Superior temporal gyrus (tissue), 1 donor: Measurements from ENCODE around the gene ZNF74.
"Not testable (repeated sequence)": the region's sequence is repeated elsewhere in the genome, so short reads cannot be mapped to it uniquely, and the experiment has no call there.

Experiments
- DNase-seq: peaks from one replicate; pipeline ENCODE4 v3.0.0-alpha.2; 2016; ENCODE audit errors: extremely low spot score

ZNF74 gene

DNA sequence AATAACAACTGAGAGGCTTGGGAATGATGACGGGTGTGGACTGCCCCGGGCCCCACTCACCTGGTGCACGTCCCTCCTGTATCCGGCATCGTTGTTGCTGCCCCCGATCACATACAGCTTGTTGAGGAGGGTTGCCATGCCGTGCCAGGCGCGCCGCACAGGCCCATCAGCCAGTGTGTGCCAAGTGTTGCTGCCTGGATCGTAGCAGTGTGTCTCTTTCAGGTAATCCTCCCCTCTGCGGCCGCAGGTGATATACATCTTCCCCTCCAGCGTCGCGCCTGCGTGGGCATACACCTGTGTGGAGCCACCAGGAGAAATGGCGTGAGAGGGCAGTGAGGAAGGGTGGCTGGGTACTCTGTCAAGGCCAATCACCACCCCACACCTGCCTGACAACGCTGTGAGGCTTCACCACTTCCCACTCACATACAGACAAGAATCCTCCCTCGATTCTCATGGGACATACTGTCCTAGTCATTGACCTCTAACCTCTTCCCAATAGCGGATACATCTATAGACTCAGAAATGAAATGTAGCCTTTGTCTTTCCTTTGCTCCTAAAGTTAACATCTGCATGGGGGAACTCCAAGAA lies 52.5 kb downstream of the ZNF74 start:
- no peak for DNase-seq

DNA sequence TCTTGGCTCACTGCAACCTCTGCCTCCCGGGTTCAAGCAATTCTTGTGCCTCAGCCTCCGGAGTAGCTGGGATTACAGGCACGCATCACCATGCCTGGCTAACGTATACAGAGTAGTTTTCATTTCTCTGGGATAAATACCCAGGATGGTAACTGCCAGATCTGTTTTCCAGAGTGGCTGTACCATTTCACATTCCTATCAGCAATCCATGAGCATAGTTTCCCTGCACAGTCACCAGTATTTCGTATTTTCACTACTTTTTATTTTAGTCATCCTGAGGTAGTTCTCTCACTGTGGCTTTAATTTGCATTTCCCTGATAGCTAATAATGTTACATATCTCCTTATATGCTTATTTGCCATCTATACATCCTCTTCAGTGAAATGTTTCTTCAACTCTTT lies 54.7 kb downstream of the ZNF74 start:
- no peak for DNase-seq

DNA sequence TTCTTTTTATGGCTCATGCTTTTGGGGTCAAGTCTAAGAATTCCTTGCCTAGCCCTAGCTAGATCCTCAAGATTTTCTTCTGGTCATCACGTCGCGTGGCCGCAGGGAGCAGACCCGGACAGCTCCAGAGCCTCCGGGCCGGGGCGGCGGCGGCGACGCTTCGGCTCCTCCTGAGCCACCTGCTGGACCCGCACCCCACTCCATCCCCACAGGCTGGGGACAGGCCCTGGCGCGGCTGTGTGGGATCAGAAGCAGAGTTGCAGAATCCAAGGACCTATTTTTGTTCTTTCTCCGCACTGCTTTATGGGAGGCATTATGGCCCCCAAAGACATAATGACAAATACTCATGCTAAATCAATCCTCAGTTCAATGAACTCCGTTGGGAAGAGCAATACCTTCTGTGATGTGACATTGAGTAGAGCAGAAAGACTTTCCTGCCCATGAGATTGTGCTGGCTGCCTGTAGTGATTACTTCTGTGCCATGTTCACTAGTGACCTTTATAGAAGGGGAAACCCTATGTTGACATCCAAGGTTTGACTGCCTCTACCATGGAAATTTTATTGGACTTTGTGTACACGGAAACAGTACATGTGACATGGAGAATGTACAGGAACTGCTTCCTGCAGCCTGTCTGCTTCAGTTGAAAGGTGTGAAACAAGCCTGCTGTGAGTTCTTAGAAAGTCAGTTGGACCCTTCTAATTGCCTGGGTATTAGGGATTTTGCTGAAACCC lies 56.0 kb downstream of the ZNF74 start:
- DNase-seq = no peak

DNA sequence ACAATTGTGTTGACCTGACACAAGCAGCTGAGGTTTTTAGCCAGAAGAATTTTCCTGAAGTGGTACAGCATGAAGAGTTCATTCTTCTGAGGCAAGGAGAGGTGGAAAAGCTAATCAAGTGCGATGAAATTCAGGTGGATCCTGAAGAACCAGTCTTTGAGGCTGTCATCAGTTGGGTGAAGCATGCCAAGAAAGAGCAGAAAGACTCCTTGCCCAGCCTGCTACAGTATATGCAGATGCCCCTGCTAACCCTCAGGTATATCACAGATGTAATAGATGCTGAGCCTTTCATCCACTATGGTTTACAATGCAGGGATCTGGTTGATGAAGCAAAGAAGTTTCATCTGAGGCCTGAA lies 56.6 kb downstream of the ZNF74 start:
- DNase-seq = no peak

DNA sequence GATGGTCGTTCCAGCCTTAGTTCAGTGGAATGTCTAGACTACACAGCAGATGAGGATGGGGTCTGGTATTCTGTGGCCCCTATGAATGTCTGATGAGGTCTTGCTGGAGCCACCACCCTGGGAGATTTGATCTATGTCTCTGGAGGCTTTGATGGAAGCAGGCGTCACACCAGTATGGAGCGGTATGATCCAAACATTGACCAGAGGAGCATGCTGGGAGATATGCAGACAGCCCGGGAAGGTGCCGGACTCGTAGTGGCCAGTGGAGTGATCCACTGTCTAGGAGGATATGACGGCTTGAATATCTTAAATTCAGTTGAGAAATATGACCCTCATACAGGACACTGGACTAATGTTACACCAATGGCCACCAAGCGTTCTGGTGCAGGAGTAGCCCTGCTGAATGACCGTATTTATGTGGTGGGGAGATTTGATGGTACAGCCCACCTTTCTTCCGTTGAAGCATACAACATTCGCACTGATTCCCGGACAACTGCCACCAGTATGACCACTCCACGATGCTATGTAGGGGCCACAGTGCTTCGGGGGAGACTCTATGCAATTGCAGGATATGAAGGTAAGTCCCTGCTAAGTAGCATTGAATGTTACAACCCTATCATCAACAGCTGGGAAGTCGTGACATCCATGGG lies 57.3 kb downstream of the ZNF74 start:
- DNase-seq = not testable (repeated sequence)

DNA sequence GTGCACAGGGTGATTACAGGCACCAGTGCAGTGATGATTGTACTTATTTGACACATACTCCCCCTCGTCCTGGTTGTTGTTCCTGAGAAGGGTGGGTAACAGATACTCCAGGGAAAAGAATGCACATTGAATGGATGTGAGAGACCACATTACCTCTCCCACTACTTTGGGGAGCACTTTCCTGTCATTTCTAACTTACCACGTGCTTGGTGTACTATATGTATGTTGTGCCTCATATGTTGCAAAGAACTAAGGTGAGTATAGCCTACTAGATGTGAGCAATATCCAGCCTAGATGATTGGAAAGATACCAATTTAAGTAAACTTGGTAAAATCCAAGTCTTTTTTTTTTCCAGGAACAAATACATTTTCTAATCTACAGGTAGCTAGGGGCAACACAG lies 58.0 kb downstream of the ZNF74 start:
- DNase-seq = no peak

DNA sequence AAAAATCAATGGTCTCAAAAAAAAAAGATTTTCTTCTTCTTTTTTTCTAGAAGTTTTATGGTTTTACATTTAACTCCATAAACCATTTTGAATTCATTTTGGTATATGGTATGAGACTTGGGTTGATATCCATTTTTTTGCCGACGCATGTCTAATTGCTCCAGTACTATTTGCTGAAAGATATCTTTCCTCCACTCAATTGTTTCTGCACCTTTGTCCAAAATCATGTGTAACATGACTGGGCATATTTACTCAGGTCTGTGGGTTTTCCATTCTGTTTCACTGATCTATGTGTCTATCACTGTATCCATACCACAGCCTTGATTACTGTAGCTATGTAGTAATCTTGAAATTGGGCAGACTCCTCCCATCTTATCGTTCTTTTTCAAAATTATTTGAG lies 59.3 kb downstream of the ZNF74 start:
- no peak for DNase-seq

DNA sequence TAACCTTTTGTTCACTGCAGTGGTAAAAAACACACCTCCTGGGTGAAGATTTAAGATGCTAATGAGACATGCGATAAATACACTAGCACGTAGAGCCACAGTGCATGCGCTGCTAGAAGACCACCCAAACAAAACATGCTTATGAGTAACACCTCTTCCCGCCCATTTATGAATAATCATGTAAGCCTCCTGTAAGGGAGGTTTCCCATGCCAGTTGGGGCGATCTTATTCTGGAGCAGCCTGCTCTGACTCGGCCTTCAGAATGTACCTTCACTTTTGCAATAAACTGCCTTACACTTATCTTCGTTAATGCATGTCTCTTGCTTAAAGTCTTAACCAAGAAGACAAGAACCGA lies 61.7 kb downstream of the ZNF74 start:
- no peak for DNase-seq

DNA sequence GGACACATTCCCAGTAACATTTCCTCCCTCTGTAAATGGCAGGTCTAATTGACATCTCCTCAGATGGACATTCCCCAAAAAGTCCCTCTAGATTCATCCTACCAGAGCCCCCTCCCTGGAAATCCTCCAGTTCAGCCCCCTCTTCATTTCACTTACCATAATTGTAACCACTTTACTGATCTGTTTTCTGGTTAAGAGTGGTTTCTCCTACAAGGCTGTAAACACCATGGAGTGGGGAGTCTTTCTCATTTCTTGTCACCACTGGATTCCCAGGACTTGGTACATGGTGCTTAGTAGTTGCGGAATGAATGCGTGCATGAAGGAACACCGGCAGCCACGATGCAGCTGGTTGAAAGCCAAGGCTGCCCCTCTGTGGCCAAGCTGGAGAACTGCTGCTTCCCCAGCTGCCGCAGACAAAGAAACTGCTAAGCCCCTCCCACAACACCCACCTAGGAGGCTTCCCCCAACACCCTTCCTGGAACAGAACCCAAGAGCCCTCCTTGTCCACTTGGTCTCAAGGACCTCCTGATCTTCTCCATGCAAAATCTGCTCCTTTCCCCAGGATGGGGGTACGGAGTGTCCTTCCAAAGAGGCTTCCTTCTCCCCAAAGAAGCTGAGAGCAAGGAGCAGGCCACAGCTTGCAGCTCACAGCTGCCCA lies 62.2 kb downstream of the ZNF74 start:
- DNase-seq = peak; percentile 83

DNA sequence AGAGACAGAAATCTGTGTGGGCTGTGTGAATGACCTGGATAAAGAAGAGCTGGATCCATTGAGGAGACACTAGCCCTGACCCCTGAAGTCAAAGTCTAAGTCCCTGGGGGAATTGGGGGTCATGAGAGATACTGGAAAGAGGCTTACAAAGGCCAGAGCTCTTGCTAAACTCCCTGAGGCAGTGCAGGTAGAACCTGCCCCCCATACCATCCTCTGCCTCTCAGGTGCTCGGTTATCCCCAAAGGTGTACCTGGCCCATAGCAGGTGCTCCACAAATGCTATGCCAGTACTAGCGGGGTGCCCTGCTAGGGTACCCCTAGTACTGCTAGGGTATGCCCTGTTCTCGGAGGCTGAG lies 62.7 kb downstream of the ZNF74 start:
- no peak for DNase-seq

DNA sequence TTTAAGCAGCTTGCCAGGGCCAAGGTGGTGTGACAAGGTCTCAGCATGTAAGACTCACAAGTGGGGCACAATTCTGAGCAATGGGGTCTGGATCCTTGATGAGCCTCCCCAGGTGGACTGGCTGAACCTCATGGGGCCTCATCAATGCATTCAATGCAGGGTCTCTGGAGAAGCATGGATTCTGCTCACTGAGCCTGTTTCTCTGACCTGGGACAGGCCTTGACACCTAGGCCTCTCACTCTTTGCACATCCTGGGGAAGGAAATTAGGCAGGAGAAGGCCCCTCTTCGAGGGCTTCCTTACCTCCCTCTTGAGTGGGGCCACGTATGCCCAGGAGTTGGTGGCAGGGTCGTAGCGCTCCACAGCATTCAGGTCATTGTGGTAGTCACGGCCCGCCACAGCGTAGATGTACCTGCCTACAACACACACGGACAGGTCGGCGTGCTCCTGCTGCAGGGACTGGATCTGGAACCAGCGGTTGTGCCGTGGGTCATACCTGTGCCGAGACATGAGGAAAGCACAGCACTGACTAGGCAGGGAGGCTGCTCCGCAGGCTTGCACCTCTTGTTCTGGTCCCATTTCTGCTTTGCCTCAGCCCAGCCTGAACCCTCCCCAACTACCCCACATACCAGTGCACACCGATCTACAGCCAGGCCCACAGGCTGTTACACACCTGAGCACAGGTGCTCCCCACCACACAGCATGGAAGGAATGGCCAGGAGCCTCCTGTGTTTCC lies 63.7 kb downstream of the ZNF74 start:
- no peak for DNase-seq
